Hepatocyte (in vitro differentiated cells): Measurements from ENCODE around the gene CYS1. TPM values are rescaled to one million over a fixed set of nuclear protein-coding genes. Genes with fewer than 3 reads are reported as not detected.

Source experiments
- DNase-seq: peaks from one replicate; pipeline ENCODE4 v3.0.0-alpha.2; 2016; ENCODE audit warnings: low spot score
- H2AFZ ChIP-seq: fragments of 200-600 bp; sonication (generic); 2 replicates; pipeline ENCODE4 v1.6.0; 2016; ENCODE audit warnings: antibody characterized with exemption, mild to moderate bottlenecking
- H3K27ac ChIP-seq: fragments of 200-600 bp; sonication (generic); 2 replicates; pipeline ENCODE4 v1.5.1; 2016; ENCODE audit warnings: mild to moderate bottlenecking
- H3K27me3 ChIP-seq: fragments of 200-600 bp; sonication (generic); 2 replicates; pipeline ENCODE4 v1.6.1; 2016
- H3K36me3 ChIP-seq: fragments of 200-600 bp; sonication (generic); replicated peaks from 2 replicates; pipeline ENCODE4 v1.5.1; 2016; ENCODE audit warnings: low read depth; ENCODE audit not compliant: insufficient read depth
- H3K4me1 ChIP-seq: fragments of 200-600 bp; sonication (generic); 2 replicates; pipeline ENCODE4 v1.5.1; 2016; ENCODE audit warnings: mild to moderate bottlenecking, moderate library complexity; ENCODE audit not compliant: insufficient read depth
- H3K4me2 ChIP-seq: fragments of 200-600 bp; sonication (generic); 2 replicates; pipeline ENCODE4 v1.6.0; 2016
- H3K4me3 ChIP-seq: fragments of 200-600 bp; sonication (generic); 2 replicates; pipeline ENCODE4 v1.5.1; 2016; ENCODE audit warnings: mild to moderate bottlenecking
- H3K79me2 ChIP-seq: fragments of 200-600 bp; sonication (generic); 2 replicates; pipeline ENCODE4 v1.6.0; 2017; ENCODE audit warnings: mild to moderate bottlenecking
- H3K9me2 ChIP-seq: fragments of 200-600 bp; sonication (generic); replicated peaks from 2 replicates; pipeline ENCODE4 v1.6.0; 2017; ENCODE audit warnings: mild to moderate bottlenecking; ENCODE audit not compliant: insufficient read depth
- H3K9me3 ChIP-seq: fragments of 200-600 bp; sonication (generic); 2 replicates; pipeline ENCODE4 v1.5.1; 2016; ENCODE audit warnings: low read depth, mild to moderate bottlenecking
- H4K20me1 ChIP-seq: fragments of 200-600 bp; sonication (generic); 2 replicates; pipeline ENCODE4 v1.6.0; 2016; ENCODE audit warnings: mild to moderate bottlenecking; ENCODE audit not compliant: insufficient read depth, poor library complexity, severe bottlenecking
- EZH2 ChIP-seq: fragments of 200-600 bp; sonication (generic); IDR thresholded peaks from 2 replicates; pipeline ENCODE4 v1.6.1; 2016; ENCODE audit warnings: antibody characterized with exemption, mild to moderate bottlenecking, borderline replicate concordance
- EZH2phosphoT487 ChIP-seq: fragments of 200-600 bp; sonication (generic); IDR thresholded peaks from one replicate; pipeline ENCODE4 v1.6.1; 2018; ENCODE audit warnings: antibody characterized with exemption, mild to moderate bottlenecking, low read depth, moderate library complexity; ENCODE audit not compliant: unreplicated experiment, severe bottlenecking
- WGBS: methylation state at CpG from one replicate; pipeline ENCODE4 v1.1.6; 2016; ENCODE audit warnings: low lambda C conversion rate; ENCODE audit errors: missing lambda C conversion rate; 5-methylcytosine and 5-hydroxymethylcytosine counted together
- polyA plus RNA-seq: library from polyadenylated mRNA; unstranded; fragments of >200 nt; fragmentation: Nextera tagmentation; extraction: Ambion mirVana; gene quantifications from 2 replicates; pipeline ENCODE4 v1.2.1, GENCODE V29; 2016
- total RNA-seq: library from RNA; depleted of rRNA; stranded (reverse); fragments of >200 nt; gene quantifications from 2 replicates; pipeline ENCODE4 v1.2.3, GENCODE V29; 2014
- TF ChIP-seq, protein P1 (sequence below): fragments of 200-600 bp; sonication (generic); IDR thresholded peaks from 2 replicates; pipeline ENCODE4 v1.5.1; 2016; ENCODE audit warnings: antibody characterized with exemption, mild to moderate bottlenecking; ENCODE audit not compliant: poor library complexity

The CYS1 gene
- total and polyA plus RNA-seq, 2 experiments from 2014 or later = 2.7 to 2.9 TPM

DNA sequence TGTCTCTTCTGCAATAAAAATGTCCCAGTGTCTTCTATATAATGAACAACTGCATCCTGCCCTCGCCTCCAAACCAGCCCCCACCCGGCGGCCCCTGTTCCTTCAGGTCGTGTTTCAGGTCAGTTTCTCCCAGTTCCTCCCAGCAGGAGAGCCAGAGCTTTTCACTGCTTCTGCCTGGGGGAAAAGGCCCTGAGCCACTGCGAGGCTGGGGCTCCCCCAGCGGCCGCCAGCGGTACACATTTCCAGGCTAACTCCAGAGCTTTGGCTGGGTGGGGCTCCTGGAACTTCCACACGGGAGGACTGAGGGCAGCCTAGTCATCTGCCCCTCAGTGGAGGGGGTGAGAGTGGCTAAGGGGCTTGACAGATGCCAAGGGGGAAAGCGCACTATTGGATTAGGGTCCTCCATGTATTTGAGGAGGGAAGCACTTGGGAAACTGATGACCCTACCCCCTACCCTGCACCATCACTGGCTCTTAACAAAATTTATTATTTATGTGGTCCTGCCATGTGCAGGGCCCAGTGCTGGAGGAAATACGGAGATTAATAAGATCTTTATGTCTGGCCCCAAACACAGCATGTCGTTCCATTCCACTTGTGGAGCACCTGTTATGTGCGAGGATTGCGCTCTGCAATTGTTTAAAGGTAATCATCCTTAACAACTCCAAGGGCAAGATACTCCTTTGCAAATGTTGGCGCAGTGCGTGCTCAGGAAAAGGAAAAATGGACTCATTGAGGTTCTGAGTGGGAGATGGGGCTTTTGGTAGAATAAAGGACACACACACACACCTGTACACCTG is 17.3 kb upstream of the CYS1 start:
- Histone ChIP-seq H3K36me3 (no peaks in the 10 kb centered on the region), H4K20me1 (no peaks in the 10 kb centered on the region), H3K79me2 (no peaks in the 10 kb centered on the region), H3K27me3 (no peaks in the 10 kb centered on the region), H3K4me1 (no peaks in the 10 kb centered on the region), H3K4me2 (no peak overlapping the region), H2AFZ (no peak overlapping the region), H3K9me2 (no peaks in the 10 kb centered on the region), H3K4me3 (no peak overlapping the region), H3K9me3 (no peaks in the 10 kb centered on the region), H3K27ac (no peak overlapping the region)
- WGBS = 37% methylated on average over 16 of the region's 16 CpGs
- TF ChIP-seq, protein P1, sequence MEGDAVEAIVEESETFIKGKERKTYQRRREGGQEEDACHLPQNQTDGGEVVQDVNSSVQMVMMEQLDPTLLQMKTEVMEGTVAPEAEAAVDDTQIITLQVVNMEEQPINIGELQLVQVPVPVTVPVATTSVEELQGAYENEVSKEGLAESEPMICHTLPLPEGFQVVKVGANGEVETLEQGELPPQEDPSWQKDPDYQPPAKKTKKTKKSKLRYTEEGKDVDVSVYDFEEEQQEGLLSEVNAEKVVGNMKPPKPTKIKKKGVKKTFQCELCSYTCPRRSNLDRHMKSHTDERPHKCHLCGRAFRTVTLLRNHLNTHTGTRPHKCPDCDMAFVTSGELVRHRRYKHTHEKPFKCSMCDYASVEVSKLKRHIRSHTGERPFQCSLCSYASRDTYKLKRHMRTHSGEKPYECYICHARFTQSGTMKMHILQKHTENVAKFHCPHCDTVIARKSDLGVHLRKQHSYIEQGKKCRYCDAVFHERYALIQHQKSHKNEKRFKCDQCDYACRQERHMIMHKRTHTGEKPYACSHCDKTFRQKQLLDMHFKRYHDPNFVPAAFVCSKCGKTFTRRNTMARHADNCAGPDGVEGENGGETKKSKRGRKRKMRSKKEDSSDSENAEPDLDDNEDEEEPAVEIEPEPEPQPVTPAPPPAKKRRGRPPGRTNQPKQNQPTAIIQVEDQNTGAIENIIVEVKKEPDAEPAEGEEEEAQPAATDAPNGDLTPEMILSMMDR = peak; percentile 76
- no peak for TF ChIP-seq EZH2phosphoT487
- DNase-seq = peak; percentile 86

- Histone ChIP-seq H3K9me3 (no peaks in the 10 kb centered on the region), H3K9me2 (no peaks in the 10 kb centered on the region), H3K4me2 (no peak overlapping the region), H3K27me3 (no peaks in the 10 kb centered on the region), H3K79me2 (no peaks in the 10 kb centered on the region), H2AFZ (no peak overlapping the region), H4K20me1 (no peaks in the 10 kb centered on the region), H3K4me3 (no peak overlapping the region), H3K4me1 (no peaks in the 10 kb centered on the region), H3K36me3 (no peaks in the 10 kb centered on the region), H3K27ac (no peak overlapping the region)
- DNase-seq = no peak
- WGBS = 90% methylated on average over 9 of the region's 10 CpGs
- TF ChIP-seq, protein P1 = no peak
- TF ChIP-seq EZH2 = no peak
- TF ChIP-seq EZH2phosphoT487 = no peak
Measured at GRCh38 chr2:10096641-10097040, 16.4 kb upstream of the CYS1 start.

- WGBS = 97% methylated on average over 9 of the region's 9 CpGs
- Histone ChIP-seq H2AFZ (no peak overlapping the region), H3K27me3 (no peaks in the 10 kb centered on the region), H3K9me2 (no peaks in the 10 kb centered on the region), H4K20me1 (no peaks in the 10 kb centered on the region), H3K79me2 (no peaks in the 10 kb centered on the region), H3K9me3 (no peaks in the 10 kb centered on the region), H3K27ac (no peak overlapping the region), H3K4me2 (no peak overlapping the region), H3K4me3 (no peak overlapping the region), H3K4me1 (no peaks in the 10 kb centered on the region), H3K36me3 (no peaks in the 10 kb centered on the region)
- TF ChIP-seq, protein P1 = no peak
- no peak for TF ChIP-seq EZH2
- no peak for TF ChIP-seq EZH2phosphoT487
- DNase-seq = no peak
Measured at GRCh38 chr2:10095175-10095574, 15.0 kb upstream of the CYS1 start.
